Pulmonary artery endothelial cell (primary cell): ENCODE data around the gene CTH. TPM values are rescaled to one million over a fixed set of nuclear protein-coding genes. Genes with fewer than 3 reads are reported as not detected.
"Not testable (repeated sequence)": the region's sequence is repeated elsewhere in the genome, so short reads cannot be mapped to it uniquely, and the experiment has no call there.

Experiments used
- DNase-seq: peaks from one replicate; pipeline ENCODE4 v3.0.0-alpha.2; 2011; ENCODE audit warnings: low read depth, low spot score
- total RNA-seq: library from RNA; depleted of rRNA; stranded (reverse); fragments of >200 nt; gene quantifications from 2 replicates; pipeline ENCODE4 v1.2.3, GENCODE V29; 2014

The CTH gene
- total RNA-seq, 1 donor from 2014 or later = 1.5 TPM

DNA sequence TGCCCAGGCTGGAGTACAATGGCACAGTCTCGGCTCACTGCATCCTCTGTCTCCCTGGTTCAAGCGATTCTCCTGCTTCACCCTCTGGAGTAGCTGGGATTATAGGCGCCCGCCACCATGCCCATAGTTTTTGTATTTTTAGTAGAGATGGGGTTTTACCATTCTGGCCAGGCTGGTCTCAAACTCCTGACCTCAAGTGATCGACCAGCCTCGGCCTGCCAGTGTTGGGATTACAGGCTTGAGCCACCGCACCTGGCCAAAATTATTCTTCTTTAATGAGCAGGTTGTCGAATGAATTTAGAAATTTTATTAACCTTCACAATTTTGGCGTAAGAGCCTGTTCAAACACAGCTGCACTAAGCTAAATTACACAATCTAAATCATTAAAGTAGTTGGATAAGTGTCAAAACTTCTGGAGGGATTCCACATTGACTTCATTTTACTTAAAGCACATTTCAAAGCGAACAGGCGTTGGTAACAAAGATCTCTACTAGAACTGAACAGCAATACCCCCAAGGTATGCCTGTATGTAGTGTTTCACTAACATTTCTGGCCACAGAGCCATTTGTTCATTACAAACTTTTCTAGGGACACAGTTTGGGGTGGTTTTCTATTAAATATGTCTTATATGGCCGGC is 5.2 kb upstream of the CTH start:
- no peak for DNase-seq

- DNase-seq = no peak
These were observed 1.9 kb upstream of the CTH start for GRCh38 chr1:70409136-70409535.

DNA sequence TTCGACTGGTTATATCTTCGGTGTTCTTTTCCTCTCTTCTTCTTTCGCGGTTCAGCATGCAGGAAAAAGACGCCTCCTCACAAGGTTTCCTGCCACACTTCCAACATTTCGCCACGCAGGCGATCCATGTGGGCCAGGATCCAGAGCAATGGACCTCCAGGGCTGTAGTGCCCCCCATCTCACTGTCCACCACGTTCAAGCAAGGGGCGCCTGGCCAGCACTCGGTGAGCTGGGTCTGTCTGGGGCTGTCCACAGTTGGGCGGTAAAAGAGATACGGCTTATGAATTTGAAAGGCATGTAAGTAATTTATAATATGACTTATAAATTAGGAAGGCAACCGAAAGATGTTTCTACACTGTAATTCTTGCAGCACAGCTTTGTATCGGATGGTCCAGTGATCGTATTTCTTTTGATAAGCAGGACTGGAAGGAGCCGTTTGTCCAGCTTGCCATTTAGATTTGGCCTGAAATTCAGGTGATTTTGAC is 334 bp downstream of the CTH start:
- no peak for DNase-seq

DNA sequence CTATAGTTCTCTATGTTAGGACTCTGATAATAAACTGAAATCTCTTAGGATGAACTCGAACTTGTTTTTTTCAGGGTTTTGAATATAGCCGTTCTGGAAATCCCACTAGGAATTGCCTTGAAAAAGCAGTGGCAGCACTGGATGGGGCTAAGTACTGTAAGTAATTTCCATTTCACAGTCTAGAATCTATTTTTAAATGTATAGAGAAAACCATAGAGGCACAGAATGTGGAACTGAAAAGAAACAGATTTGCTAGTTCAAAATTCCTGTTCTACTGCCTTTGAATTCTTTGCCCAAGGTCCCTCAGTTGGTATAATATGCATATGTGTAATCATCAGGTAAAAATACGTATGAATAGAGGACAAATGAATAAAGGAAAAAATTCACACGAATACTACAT is 4.8 kb downstream of the CTH start:
- DNase-seq = no peak

DNA sequence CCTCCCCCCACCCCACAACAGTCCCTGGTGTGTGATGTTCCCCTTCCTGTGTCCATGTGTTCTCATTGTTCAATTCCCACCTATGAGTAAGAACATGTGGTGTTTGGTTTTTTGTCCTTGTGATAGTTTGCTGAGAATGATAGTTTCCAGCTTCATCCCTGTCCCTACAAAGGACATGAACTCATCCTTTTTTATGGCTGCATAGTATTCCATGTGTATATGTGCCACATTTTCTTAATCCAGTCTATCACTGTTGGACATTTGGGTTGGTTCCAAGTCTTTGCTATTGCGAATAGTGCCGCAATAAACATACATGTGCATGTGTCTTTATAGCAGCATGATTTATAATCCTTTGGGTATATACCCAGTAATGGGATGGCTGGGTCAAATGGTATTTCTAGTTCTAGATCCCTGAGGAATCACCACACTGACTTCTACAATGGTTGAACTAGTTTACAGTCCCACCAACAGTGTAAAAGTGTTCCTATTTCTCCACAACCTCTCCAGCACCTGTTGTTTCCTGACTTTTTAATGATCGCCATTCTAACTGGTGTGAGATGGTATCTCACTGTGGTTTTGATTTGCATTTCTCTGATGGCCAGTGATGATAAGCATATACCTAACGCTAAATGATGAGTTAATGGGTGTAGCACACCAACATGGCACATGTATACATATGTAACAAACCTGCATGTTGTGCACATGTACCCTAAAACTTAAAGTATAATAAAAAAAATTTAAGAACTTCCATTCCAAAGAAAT is 8.1 kb downstream of the CTH start:
- DNase-seq = not testable (repeated sequence)

DNA sequence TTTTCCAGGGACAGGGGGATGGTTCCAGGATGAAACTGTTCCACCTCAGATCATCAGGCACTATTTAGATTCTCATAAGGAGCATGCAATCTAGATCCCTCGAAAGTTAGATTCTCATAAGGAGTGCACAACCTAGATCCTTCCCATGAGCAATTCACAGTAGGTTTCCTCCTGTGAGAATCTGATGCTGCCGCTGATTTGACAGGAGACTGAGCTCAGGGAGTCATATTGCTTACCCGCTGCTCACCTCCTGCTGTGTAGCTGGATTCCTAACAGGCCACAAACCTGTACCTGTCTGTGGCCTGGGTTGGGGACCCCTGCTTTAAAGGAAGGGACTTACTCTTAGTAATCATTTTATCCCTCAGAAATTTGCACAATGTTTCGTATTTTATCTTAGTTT is 9.3 kb downstream of the CTH start:
- no peak for DNase-seq

GRCh38 chr1:70426154-70427131 is 15.4 kb downstream of the CTH start:
- no peak for DNase-seq

DNA sequence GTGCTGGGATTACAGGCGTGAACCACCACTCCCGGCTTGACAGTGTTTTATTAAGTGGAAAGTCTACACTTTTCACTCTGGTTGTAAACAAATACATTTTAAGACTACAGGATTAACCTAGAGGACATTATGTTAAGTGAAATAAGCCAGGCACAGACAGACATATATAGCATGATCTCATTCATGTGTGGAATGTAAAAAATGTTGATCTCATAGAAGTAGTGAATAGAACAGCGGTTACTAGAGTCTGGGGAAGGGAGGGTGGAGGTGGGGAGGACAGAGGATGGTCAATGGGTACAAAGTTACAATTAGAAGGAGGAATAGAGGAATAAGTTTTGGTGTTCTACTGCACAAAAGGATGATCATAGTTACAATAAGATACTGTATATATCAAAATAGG is 16.9 kb downstream of the CTH start:
- DNase-seq = no peak

DNA sequence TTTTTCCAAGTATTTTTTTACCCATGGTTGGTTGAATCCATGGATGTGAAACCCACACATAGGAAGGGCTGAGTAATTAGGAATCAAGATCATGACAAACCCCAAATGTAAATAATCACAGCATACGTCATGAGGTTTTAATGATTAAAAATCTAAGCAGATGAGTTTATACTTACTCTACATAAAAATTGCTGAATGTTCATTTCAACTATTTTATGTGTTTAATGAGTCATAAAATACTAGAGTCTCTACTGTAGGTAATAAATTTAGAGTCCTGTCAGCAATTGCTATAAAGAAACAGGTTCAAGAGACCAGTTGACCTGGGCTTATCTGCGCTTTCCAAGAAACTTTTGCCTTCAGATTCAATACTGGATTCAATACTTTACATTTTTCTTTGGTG is 18.2 kb downstream of the CTH start:
- DNase-seq = no peak

- no peak for DNase-seq
These were observed 18.7 kb downstream of the CTH start for GRCh38 chr1:70429757-70430156.

- no peak for DNase-seq
These were observed 20.2 kb downstream of the CTH start for GRCh38 chr1:70431317-70431716.

DNA sequence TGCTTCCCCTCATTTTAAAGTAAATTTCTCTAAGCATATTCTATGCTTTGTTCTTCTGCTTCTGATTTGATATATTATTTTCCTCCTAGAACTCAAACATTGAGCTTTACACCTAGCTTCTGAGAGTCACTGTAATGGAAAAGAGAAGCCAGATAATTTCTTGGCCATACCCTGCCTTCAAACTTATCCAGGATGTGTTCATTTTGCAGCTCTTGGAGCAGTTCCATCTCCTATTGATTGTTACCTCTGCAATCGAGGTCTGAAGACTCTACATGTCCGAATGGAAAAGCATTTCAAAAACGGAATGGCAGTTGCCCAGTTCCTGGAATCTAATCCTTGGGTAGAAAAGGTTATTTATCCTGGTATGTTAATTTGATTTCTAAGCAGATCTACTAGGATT is 20.8 kb downstream of the CTH start:
- no peak for DNase-seq

GRCh38 chr1:70434253-70434859 is 23.3 kb downstream of the CTH start:
- no peak for DNase-seq

- no peak for DNase-seq
These were observed 25.7 kb downstream of the CTH start for GRCh38 chr1:70436622-70437251.

- no peak for DNase-seq
These were observed 27.5 kb downstream of the CTH start for GRCh38 chr1:70438529-70438928.

DNA sequence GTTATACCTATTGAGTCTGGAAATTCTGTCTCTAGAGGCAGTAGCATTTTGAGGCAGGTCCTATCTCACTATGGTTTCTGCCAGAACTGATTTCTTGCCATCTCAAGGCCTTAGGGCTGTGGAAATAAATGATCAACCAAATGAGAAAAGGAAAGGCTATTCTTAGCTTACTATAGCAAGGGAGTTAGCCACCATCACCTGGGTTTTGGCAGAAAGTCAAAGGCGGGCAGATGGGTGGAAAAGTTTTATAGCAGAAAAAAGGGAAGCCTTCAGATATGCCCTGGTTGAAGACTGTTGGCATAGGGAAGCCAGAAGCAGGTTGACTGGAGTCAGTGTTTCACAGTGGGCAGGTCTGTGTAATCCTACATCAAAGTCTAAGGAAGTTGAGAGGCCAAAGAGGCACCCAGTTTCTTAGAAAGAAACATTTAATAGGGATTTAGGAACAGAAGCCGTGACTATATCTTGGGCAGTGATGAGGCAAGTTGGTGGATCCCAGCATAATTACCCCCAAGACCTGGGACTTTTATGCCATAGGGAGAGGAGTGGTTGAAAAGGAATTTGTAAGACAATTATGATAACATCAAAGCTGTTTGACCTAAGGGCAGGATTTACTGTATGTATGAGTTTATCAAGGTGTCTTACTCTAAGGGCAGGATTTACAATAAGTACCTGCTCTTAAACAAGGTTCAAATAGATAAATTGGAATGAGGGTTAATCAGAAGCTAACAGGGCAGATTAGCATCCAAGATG is 29.7 kb downstream of the CTH start:
- DNase-seq = no peak

DNA sequence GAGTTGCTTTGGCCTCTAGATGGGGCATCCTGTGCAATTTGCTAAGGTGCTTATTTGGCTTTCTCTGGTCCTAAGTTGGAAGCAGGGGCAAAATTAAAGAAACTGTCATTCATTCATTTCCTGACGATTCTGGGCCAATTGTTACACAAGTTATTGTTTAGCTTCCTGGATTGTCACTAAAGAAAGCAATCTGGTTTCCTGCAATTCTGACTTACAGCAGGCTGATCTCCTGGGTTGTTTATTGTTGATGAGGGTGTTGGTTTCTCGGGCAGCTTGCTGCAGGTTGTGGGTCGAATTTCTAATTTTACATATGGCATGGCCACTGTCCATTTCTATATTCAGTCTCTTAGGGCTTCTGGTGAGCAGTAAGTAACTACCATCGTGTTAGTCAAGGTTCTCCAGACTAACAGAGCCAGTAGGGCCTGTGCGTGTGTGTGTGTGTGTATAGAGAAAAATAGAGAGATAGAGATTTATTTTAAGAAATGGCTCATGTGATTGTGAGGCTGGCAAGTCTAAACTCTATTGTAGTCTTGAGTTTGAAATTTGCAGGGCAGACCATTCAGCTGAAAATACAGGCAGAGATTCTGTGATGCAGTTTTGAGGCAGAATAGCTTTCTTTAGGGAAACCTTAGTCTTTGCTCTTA is 30.4 kb downstream of the CTH start:
- DNase-seq = peak; percentile 27

- DNase-seq = no peak
These were observed 31.4 kb downstream of the CTH start for GRCh38 chr1:70442490-70442889.

- no peak for DNase-seq
These were observed 32.7 kb downstream of the CTH start for GRCh38 chr1:70443739-70444138.

GRCh38 chr1:70449049-70449448 is 38.0 kb downstream of the CTH start:
- DNase-seq = no peak
